Panc1 (cell line): ENCODE data around the gene FRS2. TPM values are rescaled to one million over a fixed set of nuclear protein-coding genes. Genes with fewer than 3 reads are reported as not detected.

Source experiments
- ATAC-seq: fragments of 200-7000 bp; cut with Tn5 transposase; 2 replicates; pipeline ENCODE4 v1.9.1; 2020; ENCODE audit warnings: mild to moderate bottlenecking, moderate library complexity
- BruUV-seq: library from RNA; stranded (reverse); fragments of 400-500 nt; replicated peaks from 2 replicates; lab custom pipeline; 2021; lab: Mats Ljungman, UMichigan
- CTCF ChIA-PET: fragments of 300-600 bp; sonication (Branson Sonifier 250); formaldehyde crosslinking; loops from one replicate; lab custom pipeline; 2022; ENCODE audit warnings: antibody characterized with exemption; lab: Charles Lee
- POLR2A ChIA-PET: fragments of 300-600 bp; sonication (Branson Sonifier 250); formaldehyde crosslinking; loops from one replicate; lab custom pipeline; 2022; ENCODE audit warnings: antibody characterized with exemption; lab: Charles Lee
- DNase-seq: peaks from one replicate; pipeline ENCODE4 v3.0.0-alpha.2; 2010; ENCODE audit warnings: low read depth, low spot score
- H3K27ac ChIP-seq: 2 replicates; pipeline ENCODE4 v1.5.1; 2011; ENCODE audit warnings: mild to moderate bottlenecking, low read length, inconsistent platforms
- H3K27me3 ChIP-seq: fragments of 200-500 bp; sonication (Bioruptor generic); 2 replicates; pipeline ENCODE4 v1.6.0; 2014; ENCODE audit warnings: low read length, inconsistent platforms; ENCODE audit not compliant: control insufficient read depth, insufficient read depth
- H3K36me3 ChIP-seq: fragments of 200-500 bp; sonication (Bioruptor generic); 2 replicates; pipeline ENCODE4 v1.5.1; 2014; ENCODE audit warnings: inconsistent platforms, mild to moderate bottlenecking, low read length, moderate library complexity; ENCODE audit not compliant: control insufficient read depth, insufficient read depth
- H3K4me1 ChIP-seq: 2 replicates; pipeline ENCODE4 v1.5.1; 2011; ENCODE audit warnings: inconsistent platforms, mild to moderate bottlenecking, low read length, moderate library complexity; ENCODE audit not compliant: control insufficient read depth, insufficient read depth
- H3K4me3 ChIP-seq, 2 experiments: 2 replicates each; pipeline ENCODE4 v1.5.1; 2011 to 2012; ENCODE audit warnings: low read depth in 2 of 2, low read length in 2 of 2, mild to moderate bottlenecking in 2 of 2, inconsistent platforms in 1 of 2, moderate library complexity in 1 of 2
- H3K9me3 ChIP-seq: fragments of 200-500 bp; sonication (Bioruptor generic); 2 replicates; pipeline ENCODE4 v1.5.1; 2014; ENCODE audit warnings: low read depth, mild to moderate bottlenecking, inconsistent platforms, low read length, moderate library complexity; ENCODE audit not compliant: control insufficient read depth, insufficient read depth
- POLR2AphosphoS5 ChIP-seq: IDR thresholded peaks from 2 replicates; pipeline ENCODE4 v1.6.1; 2012; ENCODE audit warnings: mild to moderate bottlenecking, low read depth, low read length, moderate library complexity
- SIN3A ChIP-seq: IDR thresholded peaks from 2 replicates; pipeline ENCODE4 v1.6.1; 2012; ENCODE audit warnings: low read depth, mild to moderate bottlenecking, low read length, moderate library complexity, borderline replicate concordance; ENCODE audit not compliant: insufficient read depth
- TCF7L2 ChIP-seq: IDR thresholded peaks from 2 replicates; pipeline ENCODE4 v1.6.1; 2011; ENCODE audit warnings: mild to moderate bottlenecking, low read depth, low read length, inconsistent platforms
- in situ Hi-C: cut with HindIII; loops from 2 replicates; pipeline ENCODE4 v1.10.0; 2016; ENCODE audit warnings: low sequenced_read_pairs, low pct_unique_long_range_greater_than_20kb
- intact Hi-C: fragments of 100-400 bp; cut with micrococcal nuclease; formaldehyde crosslinking; loops from one replicate; pipeline ENCODE4 v1.10.0; 2022; ENCODE audit not compliant: unreplicated experiment
- total RNA-seq: library from RNA; stranded (reverse); gene quantifications from one replicate; pipeline ENCODE4 v1.2.1, GENCODE V29; 2021; ENCODE audit not compliant: unreplicated experiment
- TF ChIP-seq, protein P1 (sequence below): fragments of 450-650 bp; IDR thresholded peaks from 2 replicates; pipeline ENCODE4 v1.5.1; 2017; ENCODE audit warnings: mild to moderate bottlenecking
- TF ChIP-seq, protein P2 (sequence below), 2 experiments: IDR thresholded peaks; 2 replicates each; pipeline ENCODE4 v1.6.1; 2011 to 2012; ENCODE audit warnings: low read depth in 2 of 2, control low read depth in 1 of 2, low read length in 1 of 2, mild to moderate bottlenecking in 1 of 2, moderate library complexity in 1 of 2; ENCODE audit not compliant: insufficient read depth in 1 of 2

FRS2 gene
- total RNA-seq, 1 experiment from 2014 or later = 26.6 TPM

DNA sequence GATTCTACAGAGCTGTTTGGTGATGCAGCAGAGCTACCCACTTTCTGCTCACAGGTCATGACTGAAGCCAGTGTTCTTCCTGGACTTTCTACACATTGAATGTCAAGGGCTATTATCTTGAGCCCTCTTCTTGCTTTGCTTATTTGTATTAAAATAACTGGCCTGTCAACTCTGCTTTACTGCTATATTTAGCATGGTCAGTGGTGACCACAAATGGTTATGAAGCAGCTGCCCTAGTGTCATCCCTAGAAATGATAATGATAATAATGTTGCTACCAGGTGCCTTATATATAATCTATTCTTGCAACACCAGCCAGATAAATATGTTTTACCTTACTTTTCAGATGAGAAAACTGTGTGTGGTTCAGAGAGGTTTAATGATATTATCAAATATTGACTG lies 143.2 kb downstream of the FRS2 start:
- intact Hi-C loops (no loop called here), in situ Hi-C loops (no loop called here)
- TF ChIP-seq, protein P1, sequence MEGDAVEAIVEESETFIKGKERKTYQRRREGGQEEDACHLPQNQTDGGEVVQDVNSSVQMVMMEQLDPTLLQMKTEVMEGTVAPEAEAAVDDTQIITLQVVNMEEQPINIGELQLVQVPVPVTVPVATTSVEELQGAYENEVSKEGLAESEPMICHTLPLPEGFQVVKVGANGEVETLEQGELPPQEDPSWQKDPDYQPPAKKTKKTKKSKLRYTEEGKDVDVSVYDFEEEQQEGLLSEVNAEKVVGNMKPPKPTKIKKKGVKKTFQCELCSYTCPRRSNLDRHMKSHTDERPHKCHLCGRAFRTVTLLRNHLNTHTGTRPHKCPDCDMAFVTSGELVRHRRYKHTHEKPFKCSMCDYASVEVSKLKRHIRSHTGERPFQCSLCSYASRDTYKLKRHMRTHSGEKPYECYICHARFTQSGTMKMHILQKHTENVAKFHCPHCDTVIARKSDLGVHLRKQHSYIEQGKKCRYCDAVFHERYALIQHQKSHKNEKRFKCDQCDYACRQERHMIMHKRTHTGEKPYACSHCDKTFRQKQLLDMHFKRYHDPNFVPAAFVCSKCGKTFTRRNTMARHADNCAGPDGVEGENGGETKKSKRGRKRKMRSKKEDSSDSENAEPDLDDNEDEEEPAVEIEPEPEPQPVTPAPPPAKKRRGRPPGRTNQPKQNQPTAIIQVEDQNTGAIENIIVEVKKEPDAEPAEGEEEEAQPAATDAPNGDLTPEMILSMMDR = no peak
- TF ChIP-seq, protein P2, sequence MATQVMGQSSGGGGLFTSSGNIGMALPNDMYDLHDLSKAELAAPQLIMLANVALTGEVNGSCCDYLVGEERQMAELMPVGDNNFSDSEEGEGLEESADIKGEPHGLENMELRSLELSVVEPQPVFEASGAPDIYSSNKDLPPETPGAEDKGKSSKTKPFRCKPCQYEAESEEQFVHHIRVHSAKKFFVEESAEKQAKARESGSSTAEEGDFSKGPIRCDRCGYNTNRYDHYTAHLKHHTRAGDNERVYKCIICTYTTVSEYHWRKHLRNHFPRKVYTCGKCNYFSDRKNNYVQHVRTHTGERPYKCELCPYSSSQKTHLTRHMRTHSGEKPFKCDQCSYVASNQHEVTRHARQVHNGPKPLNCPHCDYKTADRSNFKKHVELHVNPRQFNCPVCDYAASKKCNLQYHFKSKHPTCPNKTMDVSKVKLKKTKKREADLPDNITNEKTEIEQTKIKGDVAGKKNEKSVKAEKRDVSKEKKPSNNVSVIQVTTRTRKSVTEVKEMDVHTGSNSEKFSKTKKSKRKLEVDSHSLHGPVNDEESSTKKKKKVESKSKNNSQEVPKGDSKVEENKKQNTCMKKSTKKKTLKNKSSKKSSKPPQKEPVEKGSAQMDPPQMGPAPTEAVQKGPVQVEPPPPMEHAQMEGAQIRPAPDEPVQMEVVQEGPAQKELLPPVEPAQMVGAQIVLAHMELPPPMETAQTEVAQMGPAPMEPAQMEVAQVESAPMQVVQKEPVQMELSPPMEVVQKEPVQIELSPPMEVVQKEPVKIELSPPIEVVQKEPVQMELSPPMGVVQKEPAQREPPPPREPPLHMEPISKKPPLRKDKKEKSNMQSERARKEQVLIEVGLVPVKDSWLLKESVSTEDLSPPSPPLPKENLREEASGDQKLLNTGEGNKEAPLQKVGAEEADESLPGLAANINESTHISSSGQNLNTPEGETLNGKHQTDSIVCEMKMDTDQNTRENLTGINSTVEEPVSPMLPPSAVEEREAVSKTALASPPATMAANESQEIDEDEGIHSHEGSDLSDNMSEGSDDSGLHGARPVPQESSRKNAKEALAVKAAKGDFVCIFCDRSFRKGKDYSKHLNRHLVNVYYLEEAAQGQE (IDR thresholded peaks at IDR 0.05; ENCODE audit: insufficient read depth in 1 of 2, low read depth in 2 of 2, low read length in 1 of 2) = no peak
- TF ChIP-seq POLR2AphosphoS5 (no peak), TCF7L2 (no peak), SIN3A (no peak)
- DNase-seq (no peak), ATAC-seq (no peak)
- Histone ChIP-seq H3K4me3 (no peak overlapping the region), H3K27ac (no peak overlapping the region), H3K9me3 (no peaks in the 10 kb centered on the region), H3K36me3 (no peaks in the 10 kb centered on the region), H3K27me3 (peaks cover 2% of the 10 kb centered on the region; the same call in 1 of the 2 replicates), H3K4me1 (no peaks in the 10 kb centered on the region)
- ChIA-PET POLR2A (no interaction called here), CTCF (no interaction called here)
- no TSS peak for BruUV-seq

DNA sequence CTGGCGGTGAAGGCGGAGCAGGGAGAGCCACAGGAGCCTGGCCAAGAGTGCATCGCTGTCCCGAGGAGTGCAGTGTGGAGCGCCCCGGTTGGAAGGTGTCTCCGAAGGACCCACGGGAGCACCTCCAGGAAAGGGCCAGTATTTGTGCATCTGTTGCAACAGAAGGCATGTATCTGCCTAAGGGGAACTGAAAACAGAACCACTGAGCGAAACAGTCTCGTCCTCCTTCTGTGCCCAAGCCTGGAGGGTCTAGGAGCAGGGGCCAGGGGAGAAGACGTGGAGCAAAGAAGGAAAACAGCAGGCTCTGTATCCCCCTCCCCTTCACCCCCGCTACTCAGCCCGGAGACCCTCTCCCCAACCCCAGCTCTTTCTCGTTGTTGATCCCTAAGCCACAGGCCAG lies 145.8 kb downstream of the FRS2 start:
- no peaks in the 10 kb centered on the region; the same call in none of the 2 replicates for H3K27me3 ChIP-seq
- BruUV-seq = no TSS peak
- no peaks in the 10 kb centered on the region for H3K9me3 ChIP-seq
- H3K36me3 ChIP-seq = no peaks in the 10 kb centered on the region
- intact Hi-C loops (no loop called here), in situ Hi-C loops (no loop called here)
- no peak for ATAC-seq
- no peaks in the 10 kb centered on the region for H3K4me1 ChIP-seq
- CTCF ChIA-PET = no interaction called here
- no peak for DNase-seq
- no peak overlapping the region for H3K4me3 ChIP-seq
- POLR2A ChIA-PET = no interaction called here
- TF ChIP-seq TCF7L2 (no peak), SIN3A (no peak), POLR2AphosphoS5 (no peak)
- TF ChIP-seq, protein P1 = no peak
- TF ChIP-seq, protein P2 (IDR thresholded peaks at IDR 0.05; ENCODE audit: insufficient read depth in 1 of 2, low read depth in 2 of 2, low read length in 1 of 2) = no peak
- no peak overlapping the region for H3K27ac ChIP-seq
